Measurements from ENCODE around the gene TDO2.

The TDO2 gene

GRCh38 chr4:155954118-155954685 lies 50.7 kb downstream of the TDO2 start:
- no peak for DNase-seq (ENCODE audit: low read depth)

- DNase-seq (ENCODE audit: low read depth), result no peak
Observed at GRCh38 chr4:155954939-155955338, 51.4 kb downstream of the TDO2 start.

GRCh38 chr4:155956461-155956860 lies 53.0 kb downstream of the TDO2 start:
- DNase-seq (ENCODE audit: low read depth), result no peak

- no peak for DNase-seq (ENCODE audit: low read depth)
Observed at GRCh38 chr4:155959417-155959816, 55.9 kb downstream of the TDO2 start.

GRCh38 chr4:155960522-155960921 lies 57.0 kb downstream of the TDO2 start:
- DNase-seq (ENCODE audit: low read depth), result no peak

- no peak for DNase-seq (ENCODE audit: low read depth)
Observed at GRCh38 chr4:155961575-155961974, 58.1 kb downstream of the TDO2 start.

GRCh38 chr4:155962767-155963166 lies 59.3 kb downstream of the TDO2 start:
- DNase-seq (ENCODE audit: low read depth), result no peak

GRCh38 chr4:155964016-155964891 lies 60.8 kb downstream of the TDO2 start:
- DNase-seq (ENCODE audit: low read depth), result no peak

GRCh38 chr4:155966171-155966570 lies 62.7 kb downstream of the TDO2 start:
- DNase-seq (ENCODE audit: low read depth), result no peak

- no peak for DNase-seq (ENCODE audit: low read depth)
Observed at GRCh38 chr4:155966731-155967395, 63.4 kb downstream of the TDO2 start.

All from stimulated activated CD8-positive, alpha-beta memory T cell treated with anti-CD3 and anti-CD28 coated beads, Interleukin-15, amount 100 ng/mL, for 1 hour (primary cell).